WTC11 (cell line): Measurements from ENCODE around the gene MARK2. TPM values are rescaled to one million over a fixed set of nuclear protein-coding genes. Genes with fewer than 3 reads are reported as not detected.

Experiments used
- ATAC-seq: fragments of 200-7000 bp; cut with Tn5 transposase; 2 replicates; pipeline ENCODE4 v1.10.0; 2021; ENCODE audit warnings: mild to moderate bottlenecking, moderate library complexity
- CTCF ChIA-PET: fragments of 300-600 bp; sonication (Branson Sonifier 250); formaldehyde crosslinking; loops from one replicate; lab custom pipeline; 2021; ENCODE audit warnings: antibody characterized with exemption; lab: Charles Lee
- POLR2A ChIA-PET: fragments of 350-600 bp; sonication (Branson Sonifier 250); formaldehyde crosslinking; loops from one replicate; lab custom pipeline; 2021; ENCODE audit warnings: antibody characterized with exemption; lab: Charles Lee
- DNase-seq: peaks from one replicate; pipeline ENCODE4 v3.0.0; 2021; ENCODE audit warnings: low spot score
- H3K27ac Mint-ChIP-seq: 2 replicates; pipeline ENCODE4 v1.8.0; 2021; ENCODE audit warnings: mixed read lengths
- H3K27me3 Mint-ChIP-seq: 2 replicates; pipeline ENCODE4 v1.8.0; 2021; ENCODE audit warnings: low read depth, mild to moderate bottlenecking, moderate library complexity, mixed read lengths
- H3K36me3 Mint-ChIP-seq: 2 replicates; pipeline ENCODE4 v1.8.0; 2021; ENCODE audit warnings: mixed read lengths
- H3K4me1 Mint-ChIP-seq: 2 replicates; pipeline ENCODE4 v1.8.0; 2022; ENCODE audit warnings: mixed read lengths
- H3K4me3 Mint-ChIP-seq: 2 replicates; pipeline ENCODE4 v1.8.0; 2021; ENCODE audit warnings: mild to moderate bottlenecking, moderate library complexity, mixed read lengths
- H3K9me3 Mint-ChIP-seq: 2 replicates; pipeline ENCODE4 v1.8.0; 2021; ENCODE audit warnings: mixed read lengths
- ATF6 ChIP-seq: sonication (generic); formaldehyde crosslinking; IDR thresholded peaks from 2 replicates; pipeline ENCODE4 v1.8.1; 2023; ENCODE audit warnings: mild to moderate bottlenecking, missing genetic modification reagents
- CBFB ChIP-seq: sonication (generic); formaldehyde crosslinking; IDR thresholded peaks from 2 replicates; pipeline ENCODE4 v1.8.1; 2022; ENCODE audit warnings: mild to moderate bottlenecking, low read depth, missing genetic modification reagents
- E2F5 ChIP-seq: sonication (generic); formaldehyde crosslinking; IDR thresholded peaks from 2 replicates; pipeline ENCODE4 v1.8.1; 2022; ENCODE audit warnings: mild to moderate bottlenecking, moderate library complexity, missing genetic modification reagents
- FOXP4 ChIP-seq: sonication (generic); formaldehyde crosslinking; IDR thresholded peaks from 2 replicates; pipeline ENCODE4 v1.8.0; 2022; ENCODE audit warnings: mild to moderate bottlenecking, missing genetic modification reagents
- MYBL2 ChIP-seq: sonication (generic); formaldehyde crosslinking; IDR thresholded peaks from 2 replicates; pipeline ENCODE4 v1.8.1; 2023; ENCODE audit warnings: mild to moderate bottlenecking, moderate library complexity, missing genetic modification reagents
- OVOL2 ChIP-seq: fragments of 250-450 bp; sonication (Bioruptor Pico); IDR thresholded peaks from 2 replicates; pipeline ENCODE4 v1.9.0; 2021; ENCODE audit warnings: mild to moderate bottlenecking, borderline replicate concordance
- PRDM15 ChIP-seq: sonication (generic); formaldehyde crosslinking; IDR thresholded peaks from 2 replicates; pipeline ENCODE4 v1.8.0; 2022; ENCODE audit warnings: missing genetic modification reagents
- ZNF281 ChIP-seq: sonication (generic); formaldehyde crosslinking; IDR thresholded peaks from 2 replicates; pipeline ENCODE4 v1.8.0; 2023; ENCODE audit warnings: mild to moderate bottlenecking, missing genetic modification reagents
- ZNF425 ChIP-seq: fragments of 250-450 bp; sonication (Bioruptor Pico); conservative IDR thresholded peaks from 2 replicates; pipeline ENCODE4 v1.9.0; 2021; ENCODE audit warnings: mild to moderate bottlenecking
- ZNF512 ChIP-seq: sonication (generic); formaldehyde crosslinking; IDR thresholded peaks from 2 replicates; pipeline ENCODE4 v1.8.1; 2022; ENCODE audit warnings: missing genetic modification reagents, borderline replicate concordance
- ZSCAN18 ChIP-seq: fragments of 250-450 bp; sonication (Bioruptor Pico); IDR thresholded peaks from 2 replicates; pipeline ENCODE4 v2.1.2; 2022; ENCODE audit warnings: mild to moderate bottlenecking, moderate library complexity
- total RNA-seq: library from RNA; stranded (reverse); gene quantifications from 3 replicates; pipeline ENCODE4 v1.2.3, GENCODE V29; 2021

MARK2 gene
- total RNA-seq, 1 experiment from 2014 or later = 57.4 TPM

GRCh38 chr11:63844836-63845235, 5.9 kb downstream of the MARK2 start (continued):
- TF ChIP-seq PRDM15 (CRISPR knock-in tag) (no peak), OVOL2 (no peak), ZNF425 (CRISPR knock-in tag) (no peak)

GRCh38 chr11:63845303-63845702, 6.4 kb downstream of the MARK2 start:
- TF ChIP-seq ZSCAN18 (no peak), CBFB (no peak), ZNF281 (CRISPR knock-in tag) (0 out of 2 replicates have a peak, but pooled peaks have one; percentile 27), MYBL2 (CRISPR knock-in tag) (no peak)
- TF ChIP-seq, all 79 proteins: peak for 1
- ChIA-PET POLR2A (no interaction called here), CTCF (interaction anchor here (0.6 to 1.0 kb wide), 3 partner anchors 27 to 61 kb away, joined by 3 to 5 read pairs (median 4); no protein-coding TSS in a partner anchor)
- peak overlapping the region; percentile 37 for H3K27ac Mint-ChIP-seq
- no peak for DNase-seq
- H3K4me3 Mint-ChIP-seq = no peak overlapping the region
- H3K36me3 Mint-ChIP-seq = peaks cover 2% of the 10 kb centered on the region; the same call in 1 of the 2 replicates
- ATAC-seq = no peak
- no peaks in the 10 kb centered on the region for H3K27me3 Mint-ChIP-seq
- H3K4me1 Mint-ChIP-seq = peaks cover 81% of the 10 kb centered on the region
- no peaks in the 10 kb centered on the region for H3K9me3 Mint-ChIP-seq

- H3K4me1 Mint-ChIP-seq = peaks cover 81% of the 10 kb centered on the region
- H3K9me3 Mint-ChIP-seq = no peaks in the 10 kb centered on the region
- H3K36me3 Mint-ChIP-seq = peaks cover 2% of the 10 kb centered on the region; the same call in 1 of the 2 replicates
- no peak for ATAC-seq
- ChIA-PET CTCF (interaction anchor here (0.7 to 1.0 kb wide), 2 partner anchors 37 to 100 kb away, joined by 3 read pairs; no protein-coding TSS in a partner anchor), POLR2A (interaction anchor here (0.6 kb wide), 1 partner anchor 87 kb away, joined by 3 read pairs; no protein-coding TSS in a partner anchor)
- peak overlapping the region; percentile 37 for H3K27ac Mint-ChIP-seq
- no peak overlapping the region for H3K4me3 Mint-ChIP-seq
- H3K27me3 Mint-ChIP-seq = no peaks in the 10 kb centered on the region
- no peak for DNase-seq
- TF ChIP-seq FOXP4 (CRISPR knock-in tag) = no peak
- no peak for TF ChIP-seq ZNF512 (CRISPR knock-in tag)
- TF ChIP-seq ATF6 (CRISPR knock-in tag) = no peak
- no peak for TF ChIP-seq E2F5
Measured at GRCh38 chr11:63845911-63846310, 7.0 kb downstream of the MARK2 start.
